Measurements from ENCODE around the gene HAAO. TPM values are rescaled to one million over a fixed set of nuclear protein-coding genes. Genes with fewer than 3 reads are reported as not detected.

HAAO gene
- total and polyA plus RNA-seq, 2 of the 8 experiments (the other 6 are each of a cell fraction or from before 2014, with no cell fraction given) = 2.5 to 7.0 TPM

- TF ChIP-seq CTCF (IDR thresholded peaks at IDR 0.05; ENCODE audit: control extremely low read depth in 1 of 3, insufficient read depth in 1 of 3, low read depth in 1 of 3, low read length in 3 of 3) (no peak), ZNF274 (IDR thresholded peaks at IDR 0.05; ENCODE audit: borderline replicate concordance, extremely low read depth, low read length) (no peak), GTF2F1 (IDR thresholded peaks at IDR 0.05; ENCODE audit: borderline replicate concordance, low read depth, low read length) (no peak), RAD21 (IDR thresholded peaks at IDR 0.05 in 1 of 2, conservative IDR thresholded peaks at IDR 0.05 in 1 of 2; ENCODE audit: low read depth in 2 of 2, low read length in 2 of 2) (no peak), MAX (IDR thresholded peaks at IDR 0.05) (no peak), TCF12 (IDR thresholded peaks at IDR 0.05; ENCODE audit: low read depth, low read length) (no peak), BRCA1 (IDR thresholded peaks at IDR 0.05; ENCODE audit: low read depth, low read length) (no peak), CHD7 (IDR thresholded peaks at IDR 0.05; ENCODE audit: insufficient replicate concordance, low read length) (no peak)
These were observed 2.9 kb upstream of the HAAO start (continued) for GRCh38 chr2:42795275-42795674.

All from H1 (cell line).